Astrocyte of the spinal cord (primary cell): ENCODE data around the gene CD79A.

ENCODE experiments used
- DNase-seq: peaks from one replicate; pipeline ENCODE4 v3.0.0; 2011; ENCODE audit warnings: low read depth, low spot score
- H3K4me3 ChIP-seq: 2 replicates; pipeline ENCODE4 v1.5.1; 2011; ENCODE audit warnings: low read depth, mild to moderate bottlenecking, low read length, moderate library complexity
- CTCF ChIP-seq: IDR thresholded peaks from 2 replicates; pipeline ENCODE4 v1.5.1; 2012; ENCODE audit warnings: low read depth, mild to moderate bottlenecking, low read length, inconsistent platforms
- in situ Hi-C: cut with HindIII; loops from 2 replicates; pipeline ENCODE4 v1.10.0; 2017; ENCODE audit warnings: low sequenced_read_pairs

CD79A gene

GRCh38 chr19:41915776-41916414 is 38.8 kb downstream of the CD79A start:
- in situ Hi-C loops = no loop called here

GRCh38 chr19:41917676-41918075 is 40.6 kb downstream of the CD79A start:
- no peak for TF ChIP-seq CTCF
- in situ Hi-C loops = no loop called here
- no peak overlapping the region for H3K4me3 ChIP-seq
- no peak for DNase-seq

More at GRCh38 chr19:41915776-41916414, 38.8 kb downstream of the CD79A start:
- no peak for TF ChIP-seq CTCF
- H3K4me3 ChIP-seq = no peak overlapping the region
- DNase-seq = no peak

- TF ChIP-seq CTCF = no peak
These were observed 41.0 kb downstream of the CD79A start for GRCh38 chr19:41918095-41918494.

GRCh38 chr19:41918653-41919244 is 41.7 kb downstream of the CD79A start:
- in situ Hi-C loops = no loop called here
- H3K4me3 ChIP-seq = no peak overlapping the region
- TF ChIP-seq CTCF = no peak
- DNase-seq = no peak

More at GRCh38 chr19:41918095-41918494, 41.0 kb downstream of the CD79A start:
- no peak for DNase-seq
- in situ Hi-C loops = no loop called here
- H3K4me3 ChIP-seq = no peak overlapping the region

GRCh38 chr19:41919948-41920712 is 43.1 kb downstream of the CD79A start:
- H3K4me3 ChIP-seq = no peak overlapping the region
- no peak for DNase-seq
- no peak for TF ChIP-seq CTCF
- in situ Hi-C loops = no loop called here

GRCh38 chr19:41920882-41921576 is 44.0 kb downstream of the CD79A start:
- no peak overlapping the region for H3K4me3 ChIP-seq
- no peak for TF ChIP-seq CTCF
- in situ Hi-C loops = no loop called here
- DNase-seq = no peak
